GM12878 (cell line): Measurements from ENCODE around the gene WEE2.

Source experiments
- HDGF ChIP-seq: fragments of 450-650 bp; IDR thresholded peaks from 2 replicates; pipeline ENCODE4 v1.6.1; 2016; ENCODE audit warnings: antibody characterized with exemption
- MTA3 ChIP-seq: IDR thresholded peaks from 2 replicates; pipeline ENCODE4 v1.6.1; 2012; ENCODE audit warnings: low read length, inconsistent platforms, borderline replicate concordance
- POLR2A ChIP-seq: IDR thresholded peaks from 2 replicates; pipeline ENCODE4 v1.6.1; 2011; ENCODE audit warnings: low read depth, mild to moderate bottlenecking, low read length
- TF ChIP-seq, protein P1 (sequence below): fragments of 450-650 bp; IDR thresholded peaks from 2 replicates; pipeline ENCODE4 v1.6.1; 2017; ENCODE audit warnings: mild to moderate bottlenecking
- TF ChIP-seq, protein P2 (sequence below): fragments of 450-650 bp; IDR thresholded peaks from 2 replicates; pipeline ENCODE4 v1.6.1; 2017; ENCODE audit warnings: antibody characterized with exemption, mild to moderate bottlenecking, moderate library complexity
- TF ChIP-seq, protein P3 (sequence below): IDR thresholded peaks from 2 replicates; pipeline ENCODE4 v1.6.1; 2011; ENCODE audit warnings: low read depth, low read length, improper control_type of control experiment, borderline replicate concordance
- TF ChIP-seq, protein P4 (sequence below), 3 experiments: IDR thresholded peaks in 2 of 3; conservative IDR thresholded peaks in 1 of 3; 2 replicates each; pipeline ENCODE4 v1.5.1; 2011; ENCODE audit warnings: low read depth in 3 of 3, low read length in 3 of 3, mild to moderate bottlenecking in 3 of 3, control low read depth in 2 of 3, moderate library complexity in 2 of 3, inconsistent platforms in 1 of 3, mixed read lengths in 1 of 3; ENCODE audit not compliant: control insufficient read depth in 2 of 3, insufficient read depth in 1 of 3; ENCODE audit errors: extremely low read depth in 1 of 3

DNA sequence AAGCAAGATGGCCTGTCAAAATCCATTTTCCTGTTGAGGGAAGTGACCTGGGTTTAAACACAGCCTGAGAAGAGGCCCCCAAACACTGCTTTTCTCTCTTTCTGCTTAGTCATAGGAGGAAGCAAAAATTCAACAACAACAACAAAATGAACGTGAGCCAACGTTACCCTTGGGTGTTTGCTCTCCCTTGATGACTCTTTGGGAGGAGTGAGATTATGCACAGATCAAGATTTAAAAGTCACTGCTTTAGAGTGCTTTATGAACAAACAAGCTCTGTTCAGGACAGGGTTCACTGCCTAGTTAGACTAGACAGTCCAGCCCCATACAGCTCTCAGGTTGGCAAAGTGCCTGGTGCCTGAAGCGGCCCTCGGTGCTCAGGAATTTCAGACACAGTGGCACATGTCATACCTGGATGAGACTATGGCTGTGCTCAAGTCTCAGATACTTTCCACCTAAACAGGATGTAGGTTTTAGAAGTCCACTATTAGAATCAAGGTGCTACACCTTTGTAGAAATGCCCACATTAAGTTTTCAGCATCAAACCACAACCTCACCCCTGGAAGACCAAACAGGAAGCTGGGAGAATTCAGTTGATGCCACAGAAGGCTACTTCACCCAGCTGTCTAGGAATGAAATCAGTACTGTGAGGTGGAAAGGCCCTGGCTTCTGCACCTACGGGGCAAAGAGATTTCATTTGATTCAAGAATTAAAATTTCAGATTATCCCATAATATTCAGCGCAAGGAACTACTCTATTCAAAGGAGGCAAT lies 44.9 kb upstream of the WEE2 start:
- TF ChIP-seq, protein P1, sequence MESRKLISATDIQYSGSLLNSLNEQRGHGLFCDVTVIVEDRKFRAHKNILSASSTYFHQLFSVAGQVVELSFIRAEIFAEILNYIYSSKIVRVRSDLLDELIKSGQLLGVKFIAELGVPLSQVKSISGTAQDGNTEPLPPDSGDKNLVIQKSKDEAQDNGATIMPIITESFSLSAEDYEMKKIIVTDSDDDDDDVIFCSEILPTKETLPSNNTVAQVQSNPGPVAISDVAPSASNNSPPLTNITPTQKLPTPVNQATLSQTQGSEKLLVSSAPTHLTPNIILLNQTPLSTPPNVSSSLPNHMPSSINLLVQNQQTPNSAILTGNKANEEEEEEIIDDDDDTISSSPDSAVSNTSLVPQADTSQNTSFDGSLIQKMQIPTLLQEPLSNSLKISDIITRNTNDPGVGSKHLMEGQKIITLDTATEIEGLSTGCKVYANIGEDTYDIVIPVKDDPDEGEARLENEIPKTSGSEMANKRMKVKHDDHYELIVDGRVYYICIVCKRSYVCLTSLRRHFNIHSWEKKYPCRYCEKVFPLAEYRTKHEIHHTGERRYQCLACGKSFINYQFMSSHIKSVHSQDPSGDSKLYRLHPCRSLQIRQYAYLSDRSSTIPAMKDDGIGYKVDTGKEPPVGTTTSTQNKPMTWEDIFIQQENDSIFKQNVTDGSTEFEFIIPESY: no peak
- TF ChIP-seq, protein P2, sequence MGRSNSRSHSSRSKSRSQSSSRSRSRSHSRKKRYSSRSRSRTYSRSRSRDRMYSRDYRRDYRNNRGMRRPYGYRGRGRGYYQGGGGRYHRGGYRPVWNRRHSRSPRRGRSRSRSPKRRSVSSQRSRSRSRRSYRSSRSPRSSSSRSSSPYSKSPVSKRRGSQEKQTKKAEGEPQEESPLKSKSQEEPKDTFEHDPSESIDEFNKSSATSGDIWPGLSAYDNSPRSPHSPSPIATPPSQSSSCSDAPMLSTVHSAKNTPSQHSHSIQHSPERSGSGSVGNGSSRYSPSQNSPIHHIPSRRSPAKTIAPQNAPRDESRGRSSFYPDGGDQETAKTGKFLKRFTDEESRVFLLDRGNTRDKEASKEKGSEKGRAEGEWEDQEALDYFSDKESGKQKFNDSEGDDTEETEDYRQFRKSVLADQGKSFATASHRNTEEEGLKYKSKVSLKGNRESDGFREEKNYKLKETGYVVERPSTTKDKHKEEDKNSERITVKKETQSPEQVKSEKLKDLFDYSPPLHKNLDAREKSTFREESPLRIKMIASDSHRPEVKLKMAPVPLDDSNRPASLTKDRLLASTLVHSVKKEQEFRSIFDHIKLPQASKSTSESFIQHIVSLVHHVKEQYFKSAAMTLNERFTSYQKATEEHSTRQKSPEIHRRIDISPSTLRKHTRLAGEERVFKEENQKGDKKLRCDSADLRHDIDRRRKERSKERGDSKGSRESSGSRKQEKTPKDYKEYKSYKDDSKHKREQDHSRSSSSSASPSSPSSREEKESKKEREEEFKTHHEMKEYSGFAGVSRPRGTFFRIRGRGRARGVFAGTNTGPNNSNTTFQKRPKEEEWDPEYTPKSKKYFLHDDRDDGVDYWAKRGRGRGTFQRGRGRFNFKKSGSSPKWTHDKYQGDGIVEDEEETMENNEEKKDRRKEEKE: no peak
- no peak for TF ChIP-seq HDGF
- TF ChIP-seq, protein P3, sequence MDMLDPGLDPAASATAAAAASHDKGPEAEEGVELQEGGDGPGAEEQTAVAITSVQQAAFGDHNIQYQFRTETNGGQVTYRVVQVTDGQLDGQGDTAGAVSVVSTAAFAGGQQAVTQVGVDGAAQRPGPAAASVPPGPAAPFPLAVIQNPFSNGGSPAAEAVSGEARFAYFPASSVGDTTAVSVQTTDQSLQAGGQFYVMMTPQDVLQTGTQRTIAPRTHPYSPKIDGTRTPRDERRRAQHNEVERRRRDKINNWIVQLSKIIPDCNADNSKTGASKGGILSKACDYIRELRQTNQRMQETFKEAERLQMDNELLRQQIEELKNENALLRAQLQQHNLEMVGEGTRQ: no peak
- no peak for TF ChIP-seq MTA3
- no peak for TF ChIP-seq POLR2A
- TF ChIP-seq, protein P4, sequence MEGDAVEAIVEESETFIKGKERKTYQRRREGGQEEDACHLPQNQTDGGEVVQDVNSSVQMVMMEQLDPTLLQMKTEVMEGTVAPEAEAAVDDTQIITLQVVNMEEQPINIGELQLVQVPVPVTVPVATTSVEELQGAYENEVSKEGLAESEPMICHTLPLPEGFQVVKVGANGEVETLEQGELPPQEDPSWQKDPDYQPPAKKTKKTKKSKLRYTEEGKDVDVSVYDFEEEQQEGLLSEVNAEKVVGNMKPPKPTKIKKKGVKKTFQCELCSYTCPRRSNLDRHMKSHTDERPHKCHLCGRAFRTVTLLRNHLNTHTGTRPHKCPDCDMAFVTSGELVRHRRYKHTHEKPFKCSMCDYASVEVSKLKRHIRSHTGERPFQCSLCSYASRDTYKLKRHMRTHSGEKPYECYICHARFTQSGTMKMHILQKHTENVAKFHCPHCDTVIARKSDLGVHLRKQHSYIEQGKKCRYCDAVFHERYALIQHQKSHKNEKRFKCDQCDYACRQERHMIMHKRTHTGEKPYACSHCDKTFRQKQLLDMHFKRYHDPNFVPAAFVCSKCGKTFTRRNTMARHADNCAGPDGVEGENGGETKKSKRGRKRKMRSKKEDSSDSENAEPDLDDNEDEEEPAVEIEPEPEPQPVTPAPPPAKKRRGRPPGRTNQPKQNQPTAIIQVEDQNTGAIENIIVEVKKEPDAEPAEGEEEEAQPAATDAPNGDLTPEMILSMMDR (IDR thresholded peaks at IDR 0.05 in 2 of 3, conservative IDR thresholded peaks at IDR 0.05 in 1 of 3; ENCODE audit: control insufficient read depth in 2 of 3, extremely low read depth in 1 of 3, insufficient read depth in 1 of 3, low read depth in 3 of 3, low read length in 3 of 3): no peak
